NCI-H1436 treated with DMSO at 0.1 percent for 48 hours (cell line): ENCODE measurements around the gene DHX38.
A peak's percentile ranks its signal among the peaks of the same experiment; 100 is the strongest.
"Not testable (repeated sequence)": the region's sequence is repeated elsewhere in the genome, so short reads cannot be mapped to it uniquely, and the experiment has no call there.

Experiments
- DNase-seq: peaks from one replicate; lab custom pipeline; 2025; lab: John Stamatoyannopoulos, UW

DHX38 gene

DNA sequence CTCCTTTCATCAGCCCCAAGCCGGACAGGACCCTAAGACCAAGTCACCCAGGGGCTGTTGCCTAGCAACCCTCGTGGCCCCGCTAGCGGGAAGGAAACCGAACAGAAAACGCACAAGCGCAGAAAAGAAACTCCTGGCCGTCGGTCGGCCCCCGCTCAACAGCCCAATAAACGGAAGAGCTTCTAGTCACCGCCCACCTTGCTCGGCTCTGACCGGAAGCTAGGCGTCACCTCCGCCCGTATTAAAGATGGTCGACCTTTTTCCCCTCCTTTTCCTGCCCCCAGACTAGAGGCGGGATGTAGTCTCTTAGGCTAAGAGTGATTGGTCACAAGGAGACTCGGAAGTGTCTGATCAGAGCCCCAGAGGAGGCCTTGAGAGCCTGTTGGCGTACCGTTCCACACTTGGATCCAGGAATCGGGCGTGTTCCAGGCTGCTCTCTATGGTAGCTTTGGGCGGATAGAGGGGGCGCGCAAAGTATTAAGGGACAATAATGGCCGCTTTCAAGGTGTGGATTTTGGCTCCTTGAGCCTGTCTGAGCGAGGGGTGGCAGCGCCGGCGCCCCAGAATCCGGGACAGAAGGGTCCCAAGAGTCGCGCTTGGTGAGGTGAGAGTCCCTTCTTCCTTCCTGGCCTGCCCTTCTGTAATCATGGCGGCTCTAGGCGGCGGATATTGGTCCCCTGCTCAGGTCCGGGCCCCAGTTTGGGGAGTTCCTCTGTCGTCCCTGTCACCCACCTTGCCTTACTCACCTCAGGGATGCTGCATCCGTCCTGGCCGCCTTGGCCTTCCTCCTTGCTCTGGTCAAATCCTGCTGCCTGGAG is at the start of gene DHX38, which contains the start of gene TXNL4B:
Gene DHX38, plus strand, starts transcription at position 400 of the 818 bp plus-strand sequence. CDS start 2,311 bp downstream, outside the sequence.
Gene TXNL4B, minus strand, starts transcription at position 173 of the 818 bp plus-strand sequence. CDS start 2,871 bp downstream, outside the sequence.
- peak; percentile 95 for DNase-seq

DNA sequence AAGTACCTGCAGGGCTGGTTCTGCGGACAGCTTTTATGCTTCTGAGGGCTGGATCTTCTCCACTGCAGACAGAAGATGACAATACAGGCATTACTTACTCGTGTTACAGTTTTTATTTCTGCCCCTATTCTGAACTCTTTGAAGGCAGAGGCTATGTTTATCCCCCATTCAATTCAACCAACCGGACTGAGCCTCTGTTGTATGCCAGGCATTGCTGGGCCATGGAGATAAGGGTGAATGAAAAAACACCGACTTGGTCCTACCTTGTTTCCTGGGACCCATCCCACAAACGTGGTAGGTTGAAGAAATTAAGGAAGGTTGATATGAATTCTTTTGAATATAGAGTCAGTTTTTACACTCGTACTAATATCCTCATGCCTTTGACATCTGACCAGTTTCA is 49.4 kb upstream of the DHX38 start:
- DNase-seq, result no peak

DNA sequence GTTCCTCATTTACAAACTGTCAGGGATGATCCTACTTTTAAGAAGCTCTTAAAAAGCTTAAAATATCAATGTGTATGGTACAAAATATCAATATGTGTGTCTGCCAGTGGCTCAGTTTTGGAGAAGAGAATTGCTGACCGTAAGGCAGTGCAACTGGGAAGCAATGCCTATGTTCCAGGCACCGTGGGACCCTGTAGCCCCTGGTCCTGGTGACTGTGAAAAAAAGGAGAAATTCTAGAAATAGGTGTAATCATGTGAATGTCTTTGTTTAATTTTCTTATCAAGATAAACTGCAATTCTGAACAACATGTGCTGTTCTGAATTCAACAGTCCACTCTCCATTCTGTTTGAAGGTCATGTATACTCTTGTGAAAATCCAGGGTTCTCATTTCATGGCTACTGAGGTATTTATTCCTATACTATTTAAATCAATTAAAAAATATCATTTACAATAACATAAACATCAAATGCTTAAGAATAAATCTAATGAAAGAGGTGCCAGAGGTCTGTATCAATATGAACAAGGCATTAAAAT is 48.8 kb upstream of the DHX38 start:
- DNase-seq, result no peak

DNA sequence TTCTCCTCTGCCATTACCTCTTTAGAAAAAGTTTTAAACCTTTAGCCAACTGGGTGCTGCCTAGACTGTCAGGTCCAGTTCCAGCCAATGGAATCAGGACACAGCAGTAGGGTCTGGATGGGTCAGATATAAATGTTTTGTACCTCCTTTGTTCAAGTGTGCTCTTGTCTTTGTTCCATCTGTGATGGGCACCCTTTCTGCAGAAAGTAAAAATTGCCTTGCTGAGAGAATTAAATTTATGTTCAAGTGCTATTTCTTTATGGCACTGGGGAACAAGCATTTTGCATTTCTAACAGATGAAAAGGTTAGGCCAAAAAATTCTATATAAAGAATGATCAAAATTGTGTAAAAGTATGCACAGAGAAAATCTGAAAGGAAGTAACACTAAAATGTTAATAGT is 44.5 kb upstream of the DHX38 start:
- DNase-seq, result no peak

DNA sequence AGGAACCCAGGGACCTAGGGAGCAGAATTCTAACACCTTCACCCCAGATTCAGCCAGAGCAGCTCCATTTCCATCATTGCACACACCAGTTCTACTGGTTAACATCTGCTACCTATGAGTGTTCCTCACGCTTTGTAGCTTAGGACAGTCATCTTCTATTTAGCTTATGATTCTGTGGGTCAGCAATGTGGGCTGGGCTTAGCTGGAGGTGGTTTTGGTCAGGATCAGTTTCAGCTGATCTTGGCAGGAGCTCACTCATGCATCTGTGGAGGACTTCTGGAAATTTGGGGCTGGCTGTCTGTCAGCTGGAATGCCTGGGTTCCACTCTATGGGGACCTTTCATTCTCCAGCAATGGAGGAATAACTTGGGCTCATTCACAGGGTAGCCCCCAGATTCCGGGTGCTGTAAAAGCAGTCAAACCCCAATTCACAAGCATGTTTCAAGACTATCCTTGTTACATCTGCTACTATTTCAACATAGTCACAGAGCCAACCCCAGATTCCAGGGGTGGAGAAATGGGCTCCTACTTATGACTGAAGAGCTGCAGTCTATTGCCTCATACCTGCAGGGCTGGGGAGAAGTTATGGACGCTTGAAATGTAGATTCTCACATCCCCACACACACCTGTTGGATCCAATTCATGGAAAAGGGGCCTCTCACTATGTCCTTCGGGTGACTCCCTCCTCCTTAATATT is 42.7 kb upstream of the DHX38 start:
- DNase-seq, result no peak

DNA sequence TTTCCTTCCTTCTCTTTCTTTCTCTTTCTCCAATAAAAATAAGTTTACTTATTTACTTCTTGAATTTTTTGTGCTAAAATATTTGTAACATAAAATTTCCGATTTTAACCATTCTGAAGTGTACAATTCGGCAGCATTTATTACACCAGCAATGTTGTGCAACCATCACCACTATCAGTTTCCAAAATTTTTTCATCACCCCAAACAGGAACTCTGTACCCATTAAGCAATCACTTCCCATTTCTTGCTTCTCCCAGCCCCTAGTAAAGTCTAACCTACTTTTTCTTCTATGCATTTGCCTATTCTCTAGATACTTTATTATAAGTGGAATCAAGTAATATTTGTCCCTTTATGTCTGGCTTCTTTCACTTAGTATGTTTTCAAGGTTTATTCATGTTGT is 41.8 kb upstream of the DHX38 start:
- no peak for DNase-seq

DNA sequence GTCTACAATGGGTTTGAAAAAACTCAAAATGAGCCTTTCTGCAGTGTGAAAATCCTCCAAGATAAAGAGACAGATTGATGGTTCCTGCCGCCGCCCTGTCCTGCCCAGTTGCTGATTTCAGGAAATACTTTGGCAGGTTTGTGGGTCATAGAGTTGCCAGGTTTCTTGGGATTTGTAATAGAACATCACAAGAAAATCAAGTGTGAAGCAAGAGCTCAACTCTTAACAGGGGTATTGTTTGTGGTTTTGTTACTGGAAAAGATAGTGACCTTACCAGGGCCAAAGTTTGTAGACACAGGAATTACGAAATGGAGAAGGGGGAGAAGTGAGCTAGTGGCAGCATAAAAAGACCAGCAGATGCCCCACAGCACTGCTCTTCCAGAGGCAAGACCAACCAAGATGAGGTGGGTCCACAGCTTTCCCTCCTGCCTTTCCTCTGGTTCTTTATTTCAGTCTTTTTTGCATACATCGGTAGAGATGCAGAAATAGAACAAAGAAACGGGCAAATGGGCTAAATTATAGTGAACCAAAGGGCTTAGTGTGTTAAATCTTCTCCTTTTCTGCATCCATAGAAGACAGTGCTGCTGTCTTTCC is 39.3 kb upstream of the DHX38 start, which contains the start of gene HP:
Gene HP, plus strand, starts transcription at position 252 of the 594 bp plus-strand sequence. Its CDS starts 148 bp downstream, at position 400.
- not testable (repeated sequence) for DNase-seq

DNA sequence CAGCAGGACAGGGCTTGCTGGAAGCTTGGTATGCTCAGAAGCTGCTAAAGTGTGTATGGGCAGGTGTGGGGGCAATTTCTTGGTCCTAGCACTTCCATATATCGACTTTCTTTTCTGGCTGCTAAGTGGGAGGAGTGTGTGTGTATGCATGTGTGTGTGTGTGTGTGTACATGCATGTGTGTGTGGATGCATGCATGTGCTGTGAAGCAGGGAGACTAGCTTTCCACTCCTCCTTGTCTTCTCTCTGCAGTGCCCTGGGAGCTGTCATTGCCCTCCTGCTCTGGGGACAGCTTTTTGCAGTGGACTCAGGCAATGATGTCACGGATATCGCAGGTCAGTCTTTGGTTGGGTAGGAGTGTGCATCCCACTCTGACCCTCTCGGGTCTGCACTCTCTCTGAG is 37.7 kb upstream of the DHX38 start:
- DNase-seq, result no peak

DNA sequence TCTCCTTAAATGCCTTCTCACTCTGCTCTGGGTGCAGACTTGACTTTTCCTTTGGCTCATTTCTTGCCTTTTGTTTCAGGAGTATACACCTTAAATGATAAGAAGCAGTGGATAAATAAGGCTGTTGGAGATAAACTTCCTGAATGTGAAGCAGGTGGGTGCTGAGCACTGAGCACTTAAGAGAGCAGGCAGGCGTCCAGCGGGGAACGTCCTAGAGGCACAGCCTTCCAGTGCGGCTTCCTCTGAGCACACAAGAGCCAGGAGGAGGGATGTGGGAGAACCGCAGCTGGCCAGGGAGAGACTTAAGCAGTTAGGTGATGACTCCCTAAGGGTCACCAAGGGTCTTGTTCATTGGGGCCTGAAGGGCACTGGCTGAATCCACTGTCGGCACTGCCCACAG is 36.3 kb upstream of the DHX38 start:
- not testable (repeated sequence) for DNase-seq

DNA sequence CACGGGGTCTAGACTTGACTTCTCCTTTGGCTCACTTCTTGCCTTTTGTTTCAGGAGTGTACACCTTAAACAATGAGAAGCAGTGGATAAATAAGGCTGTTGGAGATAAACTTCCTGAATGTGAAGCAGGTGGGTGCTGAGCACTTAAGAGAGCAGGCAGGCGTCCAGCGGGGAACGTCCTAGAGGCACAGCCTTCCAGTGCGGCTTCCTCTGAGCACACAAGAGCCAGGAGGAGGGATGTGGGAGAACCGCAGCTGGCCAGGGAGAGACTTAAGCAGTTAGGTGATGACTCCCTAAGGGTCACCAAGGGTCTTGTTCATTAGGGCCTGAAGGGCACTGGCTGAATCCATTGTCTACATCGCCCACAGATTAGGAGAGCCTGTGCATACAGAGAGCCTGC is 34.6 kb upstream of the DHX38 start:
- DNase-seq, result not testable (repeated sequence)

DNA sequence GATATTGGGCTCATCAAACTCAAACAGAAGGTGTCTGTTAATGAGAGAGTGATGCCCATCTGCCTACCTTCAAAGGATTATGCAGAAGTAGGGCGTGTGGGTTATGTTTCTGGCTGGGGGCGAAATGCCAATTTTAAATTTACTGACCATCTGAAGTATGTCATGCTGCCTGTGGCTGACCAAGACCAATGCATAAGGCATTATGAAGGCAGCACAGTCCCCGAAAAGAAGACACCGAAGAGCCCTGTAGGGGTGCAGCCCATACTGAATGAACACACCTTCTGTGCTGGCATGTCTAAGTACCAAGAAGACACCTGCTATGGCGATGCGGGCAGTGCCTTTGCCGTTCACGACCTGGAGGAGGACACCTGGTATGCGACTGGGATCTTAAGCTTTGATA is 33.2 kb upstream of the DHX38 start:
- DNase-seq, result no peak

DNA sequence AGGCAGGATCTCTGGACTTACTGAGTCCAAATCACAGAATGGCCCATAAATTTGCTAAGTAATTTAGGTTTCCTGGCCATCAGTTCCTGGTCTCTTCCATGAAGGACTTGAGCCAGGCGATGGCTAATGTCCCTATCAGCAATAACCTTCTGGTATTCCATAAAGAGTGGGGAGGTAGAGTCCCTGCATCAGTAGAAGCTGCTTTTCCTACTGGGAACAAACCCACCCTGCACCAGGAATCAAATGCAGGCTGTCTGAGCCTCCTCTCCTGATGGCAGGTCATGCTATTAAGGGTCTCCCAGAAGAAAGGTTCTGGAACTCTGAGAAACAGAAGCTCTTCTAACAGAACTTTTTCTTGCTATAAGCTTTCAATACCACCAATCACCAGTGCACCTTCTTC is 32.1 kb upstream of the DHX38 start:
- DNase-seq, result no peak

DNA sequence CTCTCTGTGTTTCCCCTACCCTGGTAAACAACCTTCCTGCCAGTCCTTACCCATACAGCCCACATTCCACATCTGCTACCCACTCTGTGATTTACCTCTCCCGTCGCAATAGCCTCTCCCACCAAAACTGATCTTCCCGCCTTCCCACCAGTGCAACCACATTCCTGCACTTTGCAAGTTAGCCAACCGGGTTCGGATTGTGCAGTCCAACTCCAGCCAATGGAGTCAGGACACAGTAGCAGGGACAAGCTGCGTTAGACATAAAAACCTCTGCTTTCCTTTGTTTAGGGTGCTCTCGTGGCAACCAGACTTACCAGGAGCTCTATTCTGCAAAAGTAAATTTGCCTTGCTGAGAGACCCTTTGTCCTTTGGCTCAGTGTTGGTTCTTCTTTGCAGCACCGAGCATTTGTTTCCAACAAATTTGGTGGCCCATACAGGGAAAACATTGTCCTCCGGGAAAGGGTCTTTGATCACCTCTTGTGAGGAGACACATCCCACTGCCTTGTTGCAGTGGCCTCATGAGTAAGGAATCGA is 29.2 kb upstream of the DHX38 start:
- DNase-seq, result no peak

DNA sequence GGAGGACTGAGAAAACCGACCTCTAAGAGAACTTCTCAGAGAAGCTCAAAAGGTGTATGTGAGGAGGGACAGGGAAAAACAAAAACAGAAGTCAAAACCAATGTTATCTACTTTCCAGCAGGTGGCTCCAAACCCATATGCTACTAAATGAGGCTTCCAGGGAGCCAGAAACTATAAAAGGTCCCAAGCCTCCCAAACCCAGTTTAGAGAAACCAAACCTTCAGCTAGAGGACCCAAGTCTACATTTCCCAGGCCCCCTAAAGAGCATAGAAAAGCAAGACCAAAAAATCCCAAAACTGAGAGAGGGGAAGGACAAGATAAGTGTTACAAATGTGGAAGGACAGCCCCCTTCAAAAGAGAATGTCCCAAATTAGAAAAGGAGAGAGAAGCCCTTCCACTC is 26.9 kb upstream of the DHX38 start:
- no peak for DNase-seq

DNA sequence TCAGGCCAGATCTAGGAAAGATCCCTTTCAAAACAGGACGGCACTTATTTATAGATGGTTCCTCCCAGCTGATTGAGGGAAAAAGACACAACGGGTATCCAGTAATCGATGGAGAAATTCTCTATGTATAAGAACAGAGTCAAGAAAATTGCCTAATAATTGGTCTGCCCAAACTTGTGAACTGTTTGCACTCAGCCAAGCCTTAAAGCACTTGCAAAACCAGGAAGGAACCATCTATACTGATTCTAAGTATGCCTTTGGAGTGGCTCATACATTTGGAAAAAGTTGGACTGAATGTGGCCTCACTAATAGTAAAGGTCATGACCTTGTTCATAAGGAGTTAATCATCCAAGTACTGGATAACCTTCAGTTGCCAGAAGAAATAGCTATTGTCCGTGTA is 24.7 kb upstream of the DHX38 start:
- DNase-seq, result no peak

DNA sequence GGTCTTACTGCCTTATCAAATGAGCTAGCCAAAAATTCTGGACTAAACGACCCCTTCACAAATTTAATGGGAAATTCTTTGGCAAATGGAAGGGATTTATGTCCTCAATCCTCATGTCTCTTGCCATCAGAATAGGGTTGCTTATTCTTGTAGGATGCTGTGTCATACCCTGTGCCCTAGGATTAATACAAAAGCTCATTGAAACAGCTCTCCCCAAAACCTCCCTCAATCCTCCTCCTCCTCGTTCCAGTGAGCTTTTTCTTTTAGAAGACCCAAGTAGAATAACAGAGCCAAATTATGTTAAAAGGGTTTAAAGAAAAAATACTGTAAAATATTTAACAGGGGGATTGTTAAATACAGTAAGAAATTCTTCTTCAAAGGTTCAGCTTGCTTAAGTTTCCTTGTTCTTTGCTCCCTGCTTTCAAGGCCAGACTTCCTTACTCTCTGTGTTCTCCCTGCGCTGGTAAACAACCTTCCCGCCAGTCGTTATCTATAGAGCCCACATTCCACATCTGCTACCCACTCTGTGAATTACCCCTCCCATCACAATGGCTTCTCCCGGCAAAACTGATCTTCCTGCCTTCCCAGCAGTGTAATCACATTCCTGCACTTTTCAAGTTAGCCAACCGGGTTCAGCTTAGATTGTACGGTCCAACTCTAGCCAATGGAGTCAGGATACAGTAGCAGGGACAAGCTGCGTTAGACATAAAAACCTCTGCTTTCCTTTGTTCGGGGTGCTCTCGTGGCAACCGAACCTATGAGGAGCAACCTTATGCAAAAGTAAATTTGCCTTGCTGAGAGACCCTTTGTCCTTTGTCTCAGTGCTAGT is 20.9 kb upstream of the DHX38 start:
- DNase-seq, result no peak

DNA sequence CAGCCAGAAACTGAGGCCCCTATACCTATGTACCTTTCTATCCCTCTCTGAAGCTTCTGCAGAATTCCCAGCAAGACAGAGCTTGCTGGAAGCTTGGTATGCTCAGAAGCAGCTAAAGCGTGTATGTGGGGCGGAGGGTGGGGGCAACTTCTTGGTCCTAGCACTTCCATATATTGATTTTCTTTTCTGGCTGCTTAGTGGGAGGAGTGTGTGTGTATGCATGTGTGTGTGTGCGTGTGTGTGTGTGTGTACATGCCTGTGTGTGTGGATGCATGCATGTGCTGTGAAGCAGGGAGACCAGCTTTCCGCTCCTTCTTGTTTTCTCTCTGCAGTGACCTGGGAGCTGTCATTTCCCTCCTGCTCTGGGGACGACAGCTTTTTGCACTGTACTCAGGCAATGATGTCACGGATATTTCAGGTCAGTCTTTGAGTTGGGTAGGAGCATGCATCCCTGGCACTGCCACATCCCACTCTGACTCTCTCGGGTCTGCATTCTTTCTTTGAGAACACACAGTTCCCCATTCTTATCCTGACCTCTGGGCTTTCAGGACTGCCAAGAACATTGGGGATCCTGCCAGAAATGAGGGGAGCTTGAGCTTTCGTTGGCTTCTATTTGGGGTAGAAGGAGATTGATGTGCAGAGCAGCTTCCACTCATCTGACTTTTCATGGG is 20.0 kb upstream of the DHX38 start:
- no peak for DNase-seq

DNA sequence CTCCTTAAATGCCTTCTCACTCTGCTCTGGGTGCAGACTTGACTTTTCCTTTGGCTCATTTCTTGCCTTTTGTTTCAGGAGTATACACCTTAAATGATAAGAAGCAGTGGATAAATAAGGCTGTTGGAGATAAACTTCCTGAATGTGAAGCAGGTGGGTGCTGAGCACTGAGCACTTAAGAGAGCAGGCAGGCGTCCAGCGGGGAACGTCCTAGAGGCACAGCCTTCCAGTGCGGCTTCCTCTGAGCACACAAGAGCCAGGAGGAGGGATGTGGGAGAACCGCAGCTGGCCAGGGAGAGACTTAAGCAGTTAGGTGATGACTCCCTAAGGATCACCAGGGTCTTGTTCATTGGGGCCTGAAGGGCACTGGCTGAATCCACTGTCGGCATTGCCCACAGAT is 18.6 kb upstream of the DHX38 start:
- not testable (repeated sequence) for DNase-seq

DNA sequence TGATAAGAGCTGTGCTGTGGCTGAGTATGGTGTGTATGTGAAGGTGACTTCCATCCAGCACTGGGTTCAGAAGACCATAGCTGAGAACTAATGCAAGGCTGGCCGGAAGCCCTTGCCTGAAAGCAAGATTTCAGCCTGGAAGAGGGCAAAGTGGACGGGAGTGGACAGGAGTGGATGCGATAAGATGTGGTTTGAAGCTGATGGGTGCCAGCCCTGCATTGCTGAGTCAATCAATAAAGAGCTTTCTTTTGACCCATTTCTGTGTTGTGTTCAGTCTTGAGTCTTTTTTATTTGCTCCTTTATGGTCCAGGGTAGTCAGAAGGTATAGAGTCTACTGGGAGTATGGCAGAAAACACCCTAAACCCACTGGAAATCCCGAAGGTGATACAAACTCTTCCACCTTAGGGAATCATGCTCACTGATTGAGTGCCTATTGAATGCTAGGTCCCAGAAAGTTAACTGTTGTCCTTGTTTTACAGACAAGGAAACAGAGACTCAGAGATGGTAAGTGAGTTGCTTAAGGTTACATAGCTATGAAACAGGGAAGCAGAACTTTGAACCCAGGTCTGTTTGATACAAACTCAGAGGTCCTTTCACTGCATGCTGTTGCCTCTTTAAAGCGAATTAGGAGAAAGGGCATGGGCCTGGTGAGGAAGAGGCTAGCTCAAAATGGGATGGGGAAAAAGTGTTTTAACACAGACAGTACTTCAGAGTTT is 16.5 kb upstream of the DHX38 start:
- not testable (repeated sequence) for DNase-seq

DNA sequence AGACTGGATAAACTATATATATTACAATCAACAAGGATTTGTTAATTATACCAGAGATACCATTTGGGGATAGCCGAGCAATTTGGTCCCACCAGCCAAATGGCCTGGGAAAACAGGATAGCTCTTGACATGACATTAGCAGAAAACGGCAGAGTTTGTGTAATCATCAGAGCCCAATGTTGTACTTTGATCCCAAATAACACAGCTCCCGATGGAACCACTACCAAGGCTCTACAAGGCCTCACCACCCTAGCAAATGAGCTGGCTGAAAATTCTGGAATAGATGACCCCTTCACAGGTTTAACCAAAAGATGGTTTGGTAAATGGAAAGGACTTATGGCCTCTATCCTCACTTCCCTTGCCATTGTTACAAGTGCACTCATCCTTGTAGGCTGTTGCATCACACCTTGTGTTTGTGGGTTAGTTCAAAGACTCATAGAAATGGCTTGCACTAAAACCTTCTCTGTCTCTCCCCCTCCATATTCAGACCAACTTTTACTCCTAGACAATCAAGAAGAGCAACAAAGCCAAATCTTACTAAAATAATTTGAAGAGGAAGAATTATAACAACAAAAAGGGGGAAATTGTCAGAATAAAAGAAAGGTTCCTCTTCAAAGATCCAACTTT is 9.8 kb upstream of the DHX38 start:
- DNase-seq, result no peak
